G401.6 (cell line): ENCODE measurements around the gene TRIO.

ENCODE experiments used
- FAIRE-seq: peaks from 2 replicates; lab custom pipeline; 2012; peaks lifted over from hg19 to GRCh38; lab: Jason Lieb, UNC

Gene TRIO

GRCh38 chr5:14460844-14461398 lies 317.8 kb downstream of the TRIO start:
- no peak for FAIRE-seq

- no peak for FAIRE-seq
These were observed 319.5 kb downstream of the TRIO start for GRCh38 chr5:14462681-14463080.

DNA sequence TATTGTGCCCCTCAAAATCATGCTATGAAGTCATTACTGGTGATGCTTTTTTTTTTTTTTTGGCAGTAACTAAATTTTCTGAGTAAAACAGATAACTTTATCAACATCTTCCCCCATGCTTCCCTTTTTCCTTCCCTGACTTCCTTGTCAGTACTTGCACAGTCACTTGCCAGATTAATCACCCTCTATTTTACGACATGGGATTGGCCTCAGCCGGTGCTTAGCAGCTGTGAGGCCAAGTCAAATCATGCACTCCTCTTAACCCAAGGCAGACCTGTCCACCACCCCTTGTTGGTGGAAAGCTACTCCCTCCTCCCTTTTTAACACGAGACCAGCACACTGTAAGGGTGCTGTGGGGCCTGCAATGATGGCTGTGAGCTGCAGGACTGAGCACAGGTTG lies 320.5 kb downstream of the TRIO start:
- no peak for FAIRE-seq

- no peak for FAIRE-seq
These were observed 321.0 kb downstream of the TRIO start for GRCh38 chr5:14464096-14464495.

DNA sequence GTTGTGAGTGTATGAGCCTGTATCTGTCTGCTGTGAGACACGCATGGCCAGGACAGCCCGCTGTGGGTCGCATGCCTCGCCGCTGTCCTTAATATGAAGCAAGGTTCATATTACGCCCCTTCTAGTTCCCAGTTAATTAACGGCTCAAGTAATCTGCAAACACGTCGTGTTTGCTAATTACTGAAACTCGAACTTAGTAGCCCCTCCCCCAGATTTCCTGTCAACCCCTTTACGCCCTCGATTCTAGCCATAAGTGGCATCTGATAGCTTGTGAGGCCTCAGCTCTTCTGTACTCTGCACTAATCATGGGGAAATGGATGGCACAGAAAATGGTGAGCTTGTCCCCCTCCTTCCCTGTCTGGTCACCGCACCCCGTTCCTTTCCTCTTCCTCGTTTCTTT lies 321.5 kb downstream of the TRIO start:
- FAIRE-seq = no peak

- FAIRE-seq = no peak
These were observed 322.0 kb downstream of the TRIO start for GRCh38 chr5:14465116-14465515.

- no peak for FAIRE-seq
These were observed 322.6 kb downstream of the TRIO start for GRCh38 chr5:14465776-14466175.

DNA sequence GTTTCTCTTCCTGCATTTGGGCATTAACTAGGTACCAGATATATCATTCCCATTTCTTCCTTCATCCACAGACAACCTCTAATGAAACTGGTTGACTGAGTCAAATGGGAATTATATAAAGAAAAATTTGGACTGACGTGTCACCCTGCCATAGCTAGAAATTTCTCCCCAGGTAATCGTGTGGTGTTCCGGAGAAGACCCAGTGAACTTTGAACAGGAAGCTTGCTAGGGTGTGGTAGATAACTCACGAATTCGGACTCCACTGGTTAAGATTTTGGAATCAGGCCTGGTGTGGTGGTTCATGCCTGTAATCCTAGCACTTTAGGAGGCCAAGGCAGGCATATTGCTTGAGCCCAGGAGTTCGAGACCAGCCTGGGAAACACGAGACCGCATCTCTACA lies 324.1 kb downstream of the TRIO start:
- FAIRE-seq = no peak

DNA sequence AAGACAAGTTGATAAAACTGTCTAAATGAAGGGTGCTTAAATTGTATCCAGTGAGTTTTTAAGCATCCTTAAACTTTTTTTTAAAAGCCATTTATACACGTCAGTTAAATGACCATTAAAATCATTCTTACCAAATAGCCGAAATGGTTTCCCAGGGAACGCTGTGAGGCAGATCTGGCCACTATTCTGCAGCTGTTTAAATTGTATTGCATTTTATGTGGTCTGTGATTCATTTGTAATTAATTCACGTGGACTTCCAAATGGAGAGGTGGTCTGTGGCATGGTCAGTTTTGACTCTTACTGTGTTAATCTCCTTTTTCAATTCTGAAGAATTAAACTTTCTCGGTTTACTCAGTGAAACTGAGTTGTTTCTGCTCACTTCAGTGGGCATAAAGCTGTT lies 324.7 kb downstream of the TRIO start:
- no peak for FAIRE-seq

DNA sequence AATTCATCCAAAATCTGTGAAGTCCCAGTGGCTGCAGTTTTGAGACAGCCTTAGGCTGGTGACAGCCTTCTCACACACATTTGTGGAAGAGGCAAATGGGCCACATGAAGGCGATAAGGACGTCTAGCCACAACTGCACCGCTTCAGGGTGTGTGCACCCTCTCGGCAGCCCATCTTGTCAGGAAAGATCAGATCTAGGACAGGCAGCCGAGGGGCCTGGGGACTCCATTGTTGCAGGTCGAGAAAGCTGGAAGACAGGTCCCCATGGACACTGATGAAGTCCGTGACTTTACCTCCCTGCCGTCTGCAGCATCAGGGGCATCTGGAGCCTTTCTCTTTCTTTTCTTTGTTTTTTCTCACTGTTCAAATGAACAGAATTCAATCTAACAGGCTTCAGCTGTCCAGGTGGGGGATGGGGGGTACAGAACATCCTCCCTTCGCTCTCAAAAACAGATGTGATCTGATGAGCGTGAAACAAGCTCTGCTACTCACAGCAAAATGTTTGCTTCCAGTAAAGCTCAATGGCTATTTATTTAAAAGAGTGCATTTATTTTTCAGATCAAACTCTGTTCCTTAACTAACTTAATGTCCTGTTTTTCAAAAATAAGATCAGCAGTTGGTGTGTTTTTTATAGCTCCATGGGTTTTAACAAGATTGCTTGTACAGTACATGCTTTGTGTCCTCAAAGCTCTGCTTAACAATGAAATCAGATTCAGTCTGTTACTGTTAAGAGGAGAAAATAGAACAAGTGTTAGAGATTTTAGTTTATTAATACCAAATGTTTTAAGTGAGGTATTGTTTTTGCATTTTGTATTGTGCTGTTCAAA lies 326.6 kb downstream of the TRIO start:
- FAIRE-seq = no peak

DNA sequence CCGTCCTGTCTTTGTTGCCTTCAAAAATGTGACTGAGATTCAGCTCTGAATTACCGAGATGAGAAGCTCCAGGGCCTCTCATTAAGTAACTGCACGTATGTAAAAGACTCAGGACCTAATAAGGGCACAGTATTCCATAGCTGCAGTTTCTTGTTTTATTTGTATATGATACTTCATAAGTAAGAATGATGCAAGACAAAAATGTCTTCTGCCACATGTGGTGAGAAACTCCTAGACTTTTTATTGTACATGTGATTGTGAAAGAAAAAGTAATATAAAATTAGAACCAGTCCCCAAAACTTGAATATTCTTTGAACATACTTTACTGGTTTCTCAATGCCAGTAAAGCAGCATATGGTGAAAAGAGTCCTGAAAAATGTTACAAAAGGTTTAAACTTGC lies 328.4 kb downstream of the TRIO start:
- FAIRE-seq = no peak

GRCh38 chr5:14472986-14473567 lies 329.9 kb downstream of the TRIO start:
- no peak for FAIRE-seq

- FAIRE-seq = no peak
These were observed 331.9 kb downstream of the TRIO start for GRCh38 chr5:14475045-14475444.

DNA sequence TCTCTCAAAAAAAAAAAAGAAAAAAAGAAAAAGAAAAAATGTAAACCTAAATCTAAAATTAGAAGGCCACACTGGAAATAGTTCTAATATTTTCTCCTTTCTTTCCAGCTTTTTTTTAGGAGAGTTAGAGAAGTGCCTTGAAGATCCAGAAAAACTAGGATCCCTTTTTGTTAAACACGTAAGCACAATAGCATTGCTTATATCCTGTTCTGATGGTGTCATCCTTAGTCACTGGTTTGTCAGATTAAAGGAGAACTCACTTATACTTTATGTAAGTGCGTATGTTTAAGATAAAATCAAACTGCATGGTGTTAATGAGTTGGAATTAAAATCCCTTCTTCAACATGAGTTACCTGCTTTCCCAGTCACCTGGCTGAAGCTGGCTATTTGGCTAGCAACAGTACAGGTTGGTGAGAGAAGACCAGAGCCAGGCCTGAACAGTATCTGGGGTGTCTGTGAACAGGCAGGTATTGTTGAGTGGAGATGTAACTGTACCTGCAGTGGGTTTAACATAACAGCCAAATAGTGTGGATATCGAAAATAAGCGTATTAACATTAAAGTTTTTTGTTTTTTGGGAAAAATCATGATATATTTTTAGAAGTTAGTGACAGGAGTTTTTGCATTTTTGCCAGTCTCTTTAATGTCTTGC lies 333.8 kb downstream of the TRIO start:
- no peak for FAIRE-seq

DNA sequence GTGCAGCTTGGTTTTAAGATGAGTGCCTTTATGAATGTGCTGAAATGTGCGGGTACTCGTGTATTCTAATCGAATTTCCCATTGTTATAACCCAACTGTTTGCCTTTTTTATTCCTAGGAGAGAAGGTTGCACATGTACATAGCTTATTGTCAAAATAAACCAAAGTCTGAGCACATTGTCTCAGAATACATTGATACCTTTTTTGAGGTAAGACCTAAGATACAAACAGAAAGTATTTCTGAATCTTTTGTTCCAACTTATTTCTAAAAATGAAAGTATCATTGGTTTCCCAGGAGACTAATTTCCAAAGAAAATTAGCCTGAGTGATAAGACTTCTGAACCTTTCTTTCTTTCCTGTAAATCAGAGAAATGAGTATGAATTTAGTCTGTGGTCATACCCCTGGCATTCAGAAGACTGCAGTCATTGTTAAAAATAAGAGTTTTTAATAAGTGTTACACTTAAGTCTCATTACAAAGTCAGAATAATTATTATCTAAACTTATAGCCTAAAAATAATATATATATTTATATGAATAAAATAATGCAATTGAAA lies 336.1 kb downstream of the TRIO start:
- FAIRE-seq = no peak

DNA sequence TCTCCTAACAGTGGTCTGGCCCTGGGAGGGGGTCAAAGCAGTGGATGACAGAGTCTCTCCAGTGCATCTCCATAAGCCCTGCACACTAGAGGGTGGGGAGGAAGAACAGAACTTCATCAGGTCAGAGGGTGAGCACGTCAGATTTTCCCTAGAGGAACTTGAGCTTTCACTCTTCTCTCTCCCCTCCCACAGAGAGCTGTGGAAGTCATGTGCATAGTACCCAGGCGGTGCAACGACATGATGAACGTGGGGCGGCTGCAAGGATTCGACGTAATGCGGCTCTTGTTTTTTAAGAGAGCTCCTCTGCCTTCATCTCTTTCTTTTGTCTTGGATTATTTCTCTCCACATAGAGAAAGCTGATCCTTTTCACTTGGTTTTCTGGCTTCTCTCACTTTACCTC lies 338.2 kb downstream of the TRIO start:
- no peak for FAIRE-seq

- no peak for FAIRE-seq
These were observed 338.9 kb downstream of the TRIO start for GRCh38 chr5:14482085-14482484.

- no peak for FAIRE-seq
These were observed 340.5 kb downstream of the TRIO start for GRCh38 chr5:14483504-14484157.

DNA sequence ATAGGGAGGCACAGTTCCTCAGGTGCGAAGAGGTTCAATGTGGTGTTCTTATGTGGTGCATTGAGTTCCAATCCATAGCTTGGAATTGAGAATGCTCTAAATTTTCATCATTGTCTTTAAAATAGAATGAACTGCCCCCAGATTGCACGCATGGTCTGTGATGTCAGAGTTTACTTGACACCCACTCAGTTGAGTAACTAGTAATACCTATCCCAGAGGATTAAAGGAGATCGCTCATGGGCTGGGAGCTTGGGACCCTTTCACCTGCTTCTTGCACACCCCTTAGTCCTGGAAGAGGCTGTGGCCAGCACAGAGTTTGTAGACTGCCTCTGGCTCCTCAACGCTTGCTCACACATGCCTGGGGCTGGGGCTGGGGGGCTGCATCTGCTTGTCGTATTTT lies 343.3 kb downstream of the TRIO start:
- FAIRE-seq = no peak

- no peak for FAIRE-seq
These were observed 344.1 kb downstream of the TRIO start for GRCh38 chr5:14486996-14487896.

GRCh38 chr5:14487897-14488570 lies 344.9 kb downstream of the TRIO start:
- FAIRE-seq = no peak
